Liver (tissue), 3 donors: ENCODE results near the gene C10orf105.

Experiments used
- ATF3 ChIP-seq: IDR thresholded peaks from 2 replicates; pipeline ENCODE4 v1.6.1; 2016; ENCODE audit warnings: antibody characterized with exemption
- CTCF ChIP-seq: fragments of 150-350 bp; IDR thresholded peaks from 2 replicates; pipeline ENCODE4 v1.5.1; 2017; ENCODE audit warnings: improper control_type of control experiment, low read depth, low read length; ENCODE audit not compliant: missing input control
- GABPA ChIP-seq, 2 donors: IDR thresholded peaks in 1 of 2; conservative IDR thresholded peaks in 1 of 2; 2 replicates each; pipeline ENCODE4 v1.6.1; 2016; ENCODE audit warnings: antibody characterized with exemption in 2 of 2, mild to moderate bottlenecking in 1 of 2, moderate library complexity in 1 of 2
- HNF4A ChIP-seq, 2 donors: conservative IDR thresholded peaks; 2 replicates each; pipeline ENCODE4 v1.6.1; 2016; ENCODE audit warnings: antibody characterized with exemption in 2 of 2, mild to moderate bottlenecking in 2 of 2
- HNF4G ChIP-seq: IDR thresholded peaks from 2 replicates; pipeline ENCODE4 v1.6.1; 2016; ENCODE audit warnings: antibody characterized with exemption
- JUND ChIP-seq, 2 donors: IDR thresholded peaks; 2 replicates each; pipeline ENCODE4 v1.6.1; 2016; ENCODE audit warnings: antibody characterized with exemption in 2 of 2
- RAD21 ChIP-seq, 2 donors: IDR thresholded peaks; 2 replicates each; pipeline ENCODE4 v1.6.1; 2016; ENCODE audit warnings: antibody characterized with exemption in 2 of 2, mild to moderate bottlenecking in 2 of 2
- REST ChIP-seq: IDR thresholded peaks from 2 replicates; pipeline ENCODE4 v1.6.1; 2016; ENCODE audit warnings: antibody characterized with exemption, mild to moderate bottlenecking
- SP1 ChIP-seq: IDR thresholded peaks from 2 replicates; pipeline ENCODE4 v1.6.1; 2018; ENCODE audit warnings: antibody characterized with exemption, mild to moderate bottlenecking
- ZBTB33 ChIP-seq: IDR thresholded peaks from 2 replicates; pipeline ENCODE4 v1.6.1; 2016; ENCODE audit warnings: antibody characterized with exemption
- donor health status: healthy.
- donor health status: healthy.

GRCh38 chr10:71739358-71739900, 19.9 kb upstream of the C10orf105 start:
- TF ChIP-seq CTCF (no peak), RAD21 (IDR thresholded peaks at IDR 0.05) (no peak), HNF4G (no peak), SP1 (no peak), HNF4A (conservative IDR thresholded peaks at IDR 0.05) (no peak), REST (no peak), ZBTB33 (no peak), GABPA (IDR thresholded peaks at IDR 0.05 in 1 of 2, conservative IDR thresholded peaks at IDR 0.05 in 1 of 2) (no peak), JUND (IDR thresholded peaks at IDR 0.05) (no peak), ATF3 (no peak)
